GM13977 (cell line): ENCODE results near the gene ADD3.

Source experiments
- DNase-seq: peaks from one replicate; pipeline ENCODE4 v3.0.0; 2012; ENCODE audit warnings: low spot score
- CTCF ChIP-seq: IDR thresholded peaks from 2 replicates; pipeline ENCODE4 v1.5.1; 2012; ENCODE audit warnings: mild to moderate bottlenecking, control low read depth; ENCODE audit not compliant: insufficient read depth; ENCODE audit errors: extremely low read depth, missing control alignments
- in situ Hi-C: fragments of 300-500 bp; cut with MboI; formaldehyde crosslinking; loops from one replicate; pipeline ENCODE4 v1.12.0; 2022; ENCODE audit warnings: low sequenced_read_pairs, low pct_unique_long_range_greater_than_20kb, mixed read lengths, inconsistent platforms; ENCODE audit not compliant: unreplicated experiment

ADD3 gene

GRCh38 chr10:110017907-110018306 is 10.1 kb downstream of the ADD3 start:
- no peak for DNase-seq
- in situ Hi-C loops: no loop called here
- no peak for TF ChIP-seq CTCF

- no peak for TF ChIP-seq CTCF
- DNase-seq: no peak
- in situ Hi-C loops: no loop called here
Measured at GRCh38 chr10:110020265-110020664, 12.5 kb downstream of the ADD3 start.

- in situ Hi-C loops: no loop called here
- DNase-seq: no peak
- no peak for TF ChIP-seq CTCF
Measured at GRCh38 chr10:110022716-110023504, 15.1 kb downstream of the ADD3 start.

GRCh38 chr10:110023785-110024465 is 16.1 kb downstream of the ADD3 start:
- in situ Hi-C loops: no loop called here
- no peak for TF ChIP-seq CTCF
- no peak for DNase-seq

- in situ Hi-C loops: no loop called here
- DNase-seq: no peak
Measured at GRCh38 chr10:110029450-110029849, 21.7 kb downstream of the ADD3 start.

More at GRCh38 chr10:110029450-110029849, 21.7 kb downstream of the ADD3 start:
- no peak for TF ChIP-seq CTCF
